ENCODE data around the gene MED12L. TPM values are rescaled to one million over a fixed set of nuclear protein-coding genes. Genes with fewer than 3 reads are reported as not detected.

The MED12L gene
- total and polyA plus RNA-seq, 9 of the 15 experiments (the other 6 are each of a cell fraction or from before 2014, with no cell fraction given), result not detected

GRCh38 chr3:151407928-151408327 lies 322.5 kb downstream of the MED12L start:
- no peak overlapping the region for H3K27ac ChIP-seq (ENCODE audit: extremely low read depth, low read depth, low read length)
- H3K9me3 ChIP-seq (replicated peaks; ENCODE audit: control insufficient read depth, insufficient read depth, low read depth, low read length), result no peaks in the 10 kb centered on the region; the same call in 1 of the 2 replicates
- POLR2A ChIA-PET, result no interaction called here
- no TSS peak for BruUV-seq (replicated peaks)
- CTCF ChIA-PET (ENCODE audit: low intra/inter-chr PET ratio), result no interaction called here
- H4K20me1 ChIP-seq (replicated peaks; ENCODE audit: control insufficient read depth, insufficient read depth, low read length), result no peaks in the 10 kb centered on the region
- H3K27me3 ChIP-seq (ENCODE audit: control insufficient read depth in 2 of 2, insufficient read depth in 2 of 2, low read length in 2 of 2), result peaks cover 0 to 5% of the 10 kb centered on the region in 2 experiments; a peak in 2 of 5 replicates
- H3K4me2 ChIP-seq (ENCODE audit: insufficient read depth, low read length), result no peak overlapping the region
- H3K9ac ChIP-seq (ENCODE audit: insufficient read depth in 1 of 2, low read depth in 2 of 2, low read length in 2 of 2), result no peak overlapping the region
- no peaks in the 10 kb centered on the region for H3K4me1 ChIP-seq (replicated peaks in 1 of 2; ENCODE audit: control insufficient read depth in 2 of 2, insufficient read depth in 2 of 2, low read length in 2 of 2)
- H2AFZ ChIP-seq (ENCODE audit: low read depth, low read length), result no peak overlapping the region
- FAIRE-seq, result no peak
- DNase-seq (ENCODE audit: extremely low read depth in 1 of 4, low spot score in 3 of 4), result no peak
- no peaks in the 10 kb centered on the region for H3K79me2 ChIP-seq (ENCODE audit: control insufficient read depth, insufficient read depth, low read length)
- intact Hi-C loops (cut with micrococcal nuclease), result no loop called here
- H3K4me3 ChIP-seq, result no peak overlapping the region
- in situ Hi-C loops (cut with MboI), result no loop called here
- 0% methylated on average over 2 of the region's 2 CpGs for WGBS (ENCODE audit: insufficient coverage, low coverage, missing lambda C conversion rate)
- H3K36me3 ChIP-seq (ENCODE audit: control insufficient read depth, insufficient read depth, low read length), result no peaks in the 10 kb centered on the region
- ATAC-seq, result no peak
- no peaks in the 10 kb centered on the region for H3K9me1 ChIP-seq (ENCODE audit: control insufficient read depth, insufficient read depth, low read length)
- TF ChIP-seq KDM2B (CRISPR knock-in tag; IDR thresholded peaks at IDR 0.05), result no peak
- no peak for TF ChIP-seq RBM22 (IDR thresholded peaks at IDR 0.05; ENCODE audit: low read depth, low read length, poor library complexity, severe bottlenecking)
- TF ChIP-seq ELK3 (CRISPR knock-in tag; IDR thresholded peaks at IDR 0.05), result no peak
- no peak for TF ChIP-seq ZBTB43 (CRISPR knock-in tag; IDR thresholded peaks at IDR 0.05)
- TF ChIP-seq ZKSCAN1 (IDR thresholded peaks at IDR 0.05; ENCODE audit: low read depth, low read length), result no peak
- TF ChIP-seq HMBOX1 (IDR thresholded peaks at IDR 0.05), result no peak
- TF ChIP-seq SMAD3 (CRISPR knock-in tag; conservative IDR thresholded peaks at IDR 0.05), result no peak
- no peak for TF ChIP-seq CBFB (CRISPR knock-in tag; IDR thresholded peaks at IDR 0.05)
- no peak for TF ChIP-seq RBM39 (optimal IDR thresholded peaks at IDR 0.05; ENCODE audit: low read depth, low read length)
- no peak for TF ChIP-seq ZNF586 (CRISPR knock-in tag; conservative IDR thresholded peaks at IDR 0.05)
- no peak for TF ChIP-seq WHSC1 (IDR thresholded peaks at IDR 0.05; ENCODE audit: low read length)
- TF ChIP-seq HNRNPH1 (optimal IDR thresholded peaks at IDR 0.05; ENCODE audit: low read depth, low read length), result no peak
- TF ChIP-seq TEAD4 (IDR thresholded peaks at IDR 0.05; ENCODE audit: low read length), result no peak
- TF ChIP-seq TEAD4 (CRISPR knock-in tag; IDR thresholded peaks at IDR 0.05; ENCODE audit: borderline replicate concordance), result no peak
- no peak for TF ChIP-seq ETV6 (IDR thresholded peaks at IDR 0.05; ENCODE audit: borderline replicate concordance in 1 of 2, low read depth in 2 of 2, low read length in 1 of 2)
- TF ChIP-seq ETV6 (CRISPR knock-in tag; IDR thresholded peaks at IDR 0.05; ENCODE audit: borderline replicate concordance), result no peak
- no peak for TF ChIP-seq AFF1 (IDR thresholded peaks at IDR 0.05; ENCODE audit: low read depth in 1 of 2, partially characterized antibody in 2 of 2)
- no peak for TF ChIP-seq GTF2F1 (IDR thresholded peaks at IDR 0.05; ENCODE audit: low read depth, low read length)

All from K562 (cell line).